GM11168 (cell line): Measurements from ENCODE around the gene ARHGEF18.

Experiments used
- in situ Hi-C: fragments of 300-500 bp; cut with MboI; formaldehyde crosslinking; loops from one replicate; pipeline ENCODE4 v1.12.0; 2022; ENCODE audit warnings: low sequenced_read_pairs; ENCODE audit not compliant: unreplicated experiment

ARHGEF18 gene

GRCh38 chr19:7377196-7377595 is 28.5 kb downstream of the ARHGEF18 start:
- in situ Hi-C loops = no loop called here

GRCh38 chr19:7381073-7381390 is 32.3 kb downstream of the ARHGEF18 start:
- in situ Hi-C loops = no loop called here

GRCh38 chr19:7382694-7383093 is 34.0 kb downstream of the ARHGEF18 start:
- in situ Hi-C loops = no loop called here

DNA sequence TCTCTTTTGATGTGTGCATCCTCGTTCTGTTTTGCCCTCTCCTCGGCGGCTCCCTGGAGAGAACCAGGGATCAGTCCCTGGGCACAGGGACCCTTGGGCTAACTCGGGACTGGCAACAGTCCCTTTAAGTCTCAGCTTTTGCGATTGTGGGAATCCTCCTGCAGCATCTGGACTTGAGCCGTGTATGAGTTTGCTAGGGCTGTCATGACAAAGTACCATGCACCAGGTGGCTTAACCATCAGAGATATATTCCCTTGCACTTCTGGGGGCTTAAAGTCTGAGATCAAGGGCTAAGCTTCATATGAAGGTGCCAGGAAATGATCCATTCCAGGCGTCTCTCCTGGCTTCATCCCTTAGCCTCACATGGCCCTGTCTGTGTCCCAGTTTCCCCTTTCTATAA is 34.5 kb downstream of the ARHGEF18 start:
- in situ Hi-C loops = no loop called here

DNA sequence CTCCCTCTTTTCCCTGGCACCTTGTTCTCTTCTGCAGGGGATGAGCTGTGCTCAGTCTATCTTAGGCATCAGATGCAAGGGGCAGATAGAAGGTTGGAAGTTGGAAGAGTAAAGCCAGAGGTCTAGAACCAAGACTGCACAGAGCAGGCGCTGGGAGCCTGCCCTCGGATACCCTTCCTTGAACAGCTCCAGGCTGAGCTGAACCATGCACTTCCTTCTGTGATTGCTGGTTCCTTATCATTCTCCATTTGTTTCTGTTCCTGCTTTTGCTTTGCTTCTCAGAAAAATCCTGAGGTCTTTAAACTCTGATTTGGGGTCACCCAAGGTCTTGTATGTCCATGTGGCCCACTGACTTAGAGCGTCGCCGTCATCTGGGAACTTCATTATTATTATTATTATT is 36.3 kb downstream of the ARHGEF18 start:
- in situ Hi-C loops = no loop called here

GRCh38 chr19:7386308-7386707 is 37.6 kb downstream of the ARHGEF18 start:
- in situ Hi-C loops = no loop called here

- in situ Hi-C loops = no loop called here
Observed at GRCh38 chr19:7386769-7387168, 38.0 kb downstream of the ARHGEF18 start.

GRCh38 chr19:7391218-7391670 is 42.5 kb downstream of the ARHGEF18 start:
- in situ Hi-C loops = no loop called here

DNA sequence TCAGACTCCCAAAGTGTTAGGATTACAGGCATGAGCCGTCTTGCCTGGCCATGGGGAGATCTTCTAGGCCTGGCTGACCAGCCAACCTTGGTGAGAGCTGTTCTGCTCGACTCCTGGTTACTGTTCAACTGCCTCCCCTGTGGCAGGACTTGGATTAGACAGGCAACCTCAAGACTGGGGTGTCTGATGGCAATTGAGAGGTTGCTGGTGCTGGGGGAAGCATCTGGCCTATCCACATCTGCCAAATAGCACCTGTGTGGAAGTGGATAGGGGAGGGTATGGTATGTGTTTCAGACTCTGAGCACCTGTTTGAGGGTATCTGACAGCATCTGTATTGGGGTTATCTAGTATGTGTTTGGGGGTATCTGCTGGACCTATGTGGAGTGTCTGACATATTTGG is 44.7 kb downstream of the ARHGEF18 start:
- in situ Hi-C loops = no loop called here

DNA sequence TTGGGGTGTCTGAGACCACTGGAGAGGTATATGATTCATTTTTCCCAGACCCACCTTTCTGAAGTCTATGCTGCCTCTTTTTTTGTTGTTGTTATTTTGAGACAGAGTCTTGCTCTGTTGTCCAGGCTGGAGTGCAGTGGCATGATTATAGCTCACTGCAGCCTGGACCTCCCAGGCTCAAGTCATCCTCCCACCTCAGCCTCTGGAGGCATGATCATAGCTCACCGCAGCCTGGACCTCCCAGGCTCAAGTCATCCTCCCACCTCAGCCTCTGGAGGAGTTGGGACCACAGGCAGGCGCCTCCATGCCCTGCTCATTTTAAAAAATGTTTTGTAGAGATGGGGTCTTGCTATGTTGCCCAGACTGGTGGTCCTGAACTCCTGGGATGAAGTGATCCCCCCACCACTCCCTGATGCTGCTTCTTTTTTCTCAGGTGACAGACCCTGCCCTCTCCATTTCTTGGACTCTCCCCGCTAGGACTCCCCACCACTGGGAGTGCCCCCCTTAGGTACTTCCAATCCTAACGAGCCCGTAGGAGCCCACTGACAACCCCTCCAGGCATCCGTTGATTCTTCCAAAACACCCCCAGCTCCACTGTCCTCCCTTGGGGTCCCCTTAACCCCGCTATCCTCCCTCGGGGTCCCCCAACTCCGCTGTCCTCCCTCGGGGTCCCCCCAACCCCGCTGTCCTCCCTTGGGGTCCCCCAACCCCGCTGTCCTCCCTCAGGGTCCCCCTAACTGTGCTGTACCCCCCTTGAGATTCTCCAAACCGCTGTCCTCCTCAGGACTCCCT is 45.4 kb downstream of the ARHGEF18 start:
- in situ Hi-C loops = no loop called here

- in situ Hi-C loops = no loop called here
Observed at GRCh38 chr19:7394731-7395359, 46.1 kb downstream of the ARHGEF18 start.

DNA sequence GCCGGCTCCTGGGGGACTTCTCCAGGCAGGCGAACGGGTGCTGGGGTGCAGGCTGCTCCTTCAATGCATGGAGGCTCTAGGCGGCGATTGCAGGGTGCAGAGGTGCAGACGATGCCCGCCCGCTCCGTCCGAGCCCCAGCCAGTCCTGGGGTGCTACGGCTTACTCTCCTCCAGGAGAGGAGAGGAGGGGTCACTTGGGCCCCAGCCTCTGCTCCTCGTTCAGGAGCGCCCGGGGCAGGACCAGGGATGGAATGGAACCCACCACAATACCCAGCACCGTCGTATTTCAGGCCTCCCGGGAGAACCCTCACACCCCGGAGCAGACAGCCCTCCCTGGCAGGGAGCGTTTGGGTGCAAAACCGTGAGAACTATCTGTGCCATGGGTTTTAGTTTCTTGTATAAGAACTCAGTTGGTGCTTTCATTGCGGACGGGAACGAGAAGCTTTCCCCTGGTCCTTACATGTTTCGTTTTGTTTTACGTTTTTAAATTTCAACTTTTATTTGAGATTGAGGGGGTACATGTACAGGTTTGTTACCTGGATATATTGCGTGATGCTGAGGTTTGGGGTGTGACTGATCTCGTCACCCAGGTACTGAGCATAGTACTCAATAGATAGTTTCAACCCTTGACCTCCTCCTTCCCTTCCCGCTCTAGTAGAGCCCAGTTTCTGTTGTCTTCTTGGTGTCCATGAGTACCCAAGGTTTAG is 46.8 kb downstream of the ARHGEF18 start:
- in situ Hi-C loops = no loop called here

- in situ Hi-C loops = no loop called here
Observed at GRCh38 chr19:7397687-7398086, 49.0 kb downstream of the ARHGEF18 start.
